Measurements from ENCODE around the gene FCAMR.

Gene FCAMR

DNA sequence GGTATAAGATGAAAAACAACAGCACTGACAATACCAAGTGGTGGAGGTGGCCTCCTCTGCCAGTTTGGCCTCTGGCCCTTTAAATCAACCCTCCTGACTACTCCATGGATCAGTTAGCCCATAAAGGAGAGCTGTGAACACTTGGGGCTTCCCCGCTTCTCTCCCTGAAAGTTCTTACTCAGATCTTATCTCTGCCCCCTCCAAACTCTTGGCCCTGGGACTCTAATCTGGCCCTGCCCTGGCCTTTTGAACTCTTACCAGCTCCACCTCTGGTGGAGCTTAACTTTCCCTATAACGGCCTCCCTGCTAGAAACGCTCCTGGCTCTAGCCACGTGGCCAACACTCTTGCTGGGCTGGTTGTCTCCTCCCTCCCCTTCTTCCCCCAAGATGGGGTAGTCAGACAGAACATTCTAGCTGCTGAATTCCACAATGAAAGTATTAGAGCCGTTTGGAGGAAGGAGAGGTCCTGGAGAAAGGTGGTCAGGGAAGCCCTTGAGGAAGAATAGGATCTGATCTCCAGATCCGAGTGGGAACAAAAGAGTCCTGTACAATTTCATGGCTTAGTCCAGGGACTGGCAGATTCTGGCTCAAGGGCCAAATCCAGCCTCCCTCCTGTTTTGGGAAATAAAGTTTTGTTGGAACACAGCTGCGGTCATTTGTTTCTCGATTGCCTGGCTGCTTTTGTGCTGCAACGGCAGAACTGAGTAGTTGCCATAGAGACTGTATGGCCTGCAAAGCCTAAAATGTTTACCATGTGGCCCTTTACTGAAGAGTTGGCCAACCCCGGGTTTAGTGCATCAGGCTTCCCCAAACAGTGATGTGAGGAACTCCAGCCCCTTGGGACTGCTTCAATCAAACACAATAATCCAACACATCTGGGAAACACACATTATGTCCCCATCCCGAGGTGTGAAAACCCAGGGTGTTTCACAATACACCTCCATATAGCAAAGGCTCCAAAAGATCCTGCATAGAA lies 14.5 kb downstream of the FCAMR start:
- DNase-seq = peak; percentile 42

DNA sequence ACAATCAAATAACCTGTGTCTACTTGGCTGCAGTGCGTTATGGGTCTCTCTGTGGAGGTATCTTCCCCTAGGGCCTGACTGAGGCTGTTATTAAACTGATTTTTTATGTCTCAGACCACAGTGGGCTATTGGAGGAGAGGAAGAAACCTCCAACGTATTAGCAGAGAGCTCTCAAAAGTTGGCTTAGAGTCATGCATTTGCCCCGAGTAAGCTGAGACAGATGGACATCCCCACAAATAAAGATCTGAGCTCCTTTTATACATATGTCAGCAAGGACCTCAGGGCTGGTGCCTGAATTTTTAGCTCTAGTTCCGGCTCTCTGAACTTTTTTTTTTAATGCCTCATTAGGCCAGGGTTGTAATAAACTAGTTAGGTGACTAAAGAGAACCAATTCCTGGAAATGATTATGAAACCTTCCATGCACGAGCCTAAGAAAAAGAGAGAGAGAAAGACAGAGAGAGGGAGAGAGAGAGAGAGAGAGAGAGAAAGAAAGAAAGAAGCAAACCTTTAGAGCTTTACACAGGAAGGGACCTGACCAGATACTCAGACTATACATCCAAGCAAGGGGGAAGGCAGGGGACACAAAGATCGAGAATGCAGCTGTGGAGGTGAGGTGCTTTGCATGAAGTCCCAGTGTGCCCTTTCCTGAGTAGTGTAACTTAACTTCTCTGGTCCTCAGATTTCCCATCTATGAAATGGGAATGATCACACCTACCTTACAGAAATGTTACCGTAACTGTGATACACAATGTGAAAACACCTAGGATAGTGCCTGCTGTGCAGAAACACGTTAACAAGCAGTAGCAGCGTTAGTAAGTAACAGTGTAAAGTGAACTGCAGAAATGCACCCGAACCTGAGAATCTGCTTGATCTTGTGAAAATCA lies 15.6 kb downstream of the FCAMR start:
- no peak for DNase-seq

DNA sequence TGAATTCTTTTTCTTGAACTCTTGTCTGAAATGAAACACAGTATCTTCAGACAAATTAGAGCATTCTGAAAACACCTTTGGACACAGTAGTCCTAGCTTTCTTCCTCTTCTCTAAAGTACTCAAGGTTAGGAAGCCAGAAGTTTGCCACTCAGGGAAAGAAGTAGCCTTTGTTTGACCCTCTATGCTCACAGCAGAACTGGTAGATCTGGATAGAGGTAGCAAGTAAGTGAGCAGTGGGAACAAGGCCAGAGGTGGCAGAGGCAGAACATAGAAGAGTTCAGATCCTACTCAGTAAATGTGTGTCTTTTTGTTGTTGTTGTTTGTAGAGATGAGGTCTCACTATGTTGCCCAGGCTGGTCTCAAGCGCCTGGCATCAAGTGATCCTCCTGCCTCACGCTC lies 16.6 kb downstream of the FCAMR start:
- no peak for DNase-seq

GRCh38 chr1:206953126-206953525 lies 17.1 kb downstream of the FCAMR start:
- DNase-seq = no peak

GRCh38 chr1:206952171-206952570 lies 18.1 kb downstream of the FCAMR start:
- no peak for DNase-seq

DNA sequence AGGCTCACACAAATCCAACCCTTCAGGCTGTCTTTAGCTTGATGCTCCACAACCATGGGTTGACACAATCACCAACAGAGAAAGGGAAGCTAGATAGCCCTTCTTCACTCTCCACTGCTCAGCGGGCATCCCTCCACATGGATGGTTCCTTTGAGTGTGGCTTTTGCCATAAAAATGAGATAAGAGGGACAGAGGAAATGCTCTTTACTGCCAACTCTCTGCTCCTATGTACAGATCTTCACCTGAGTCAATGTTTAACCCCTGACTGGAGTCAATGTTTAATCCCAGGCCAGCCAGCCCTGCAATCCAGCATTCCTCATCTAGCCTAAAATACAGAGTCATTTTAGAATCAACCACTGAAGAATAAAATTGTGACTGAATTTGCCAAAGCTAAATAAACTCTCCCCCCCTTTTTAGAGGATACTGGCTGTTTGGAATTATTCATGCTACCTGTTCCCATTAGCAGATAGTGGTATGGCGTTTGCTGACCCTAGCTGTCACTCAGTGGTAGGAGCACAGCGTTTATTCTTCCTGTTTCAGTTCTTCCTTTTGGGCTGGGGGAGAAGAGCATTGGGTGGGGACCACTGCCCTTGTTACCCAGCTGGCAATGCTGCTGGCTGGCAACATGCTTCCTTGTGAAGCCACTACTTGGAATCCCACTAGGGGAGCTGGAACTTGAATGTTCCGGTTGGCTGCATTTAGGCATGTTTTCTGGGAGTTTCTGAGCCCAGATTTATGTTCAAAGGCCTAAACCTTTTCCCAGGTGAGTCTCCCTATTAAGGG lies 18.8 kb downstream of the FCAMR start:
- DNase-seq = no peak

DNA sequence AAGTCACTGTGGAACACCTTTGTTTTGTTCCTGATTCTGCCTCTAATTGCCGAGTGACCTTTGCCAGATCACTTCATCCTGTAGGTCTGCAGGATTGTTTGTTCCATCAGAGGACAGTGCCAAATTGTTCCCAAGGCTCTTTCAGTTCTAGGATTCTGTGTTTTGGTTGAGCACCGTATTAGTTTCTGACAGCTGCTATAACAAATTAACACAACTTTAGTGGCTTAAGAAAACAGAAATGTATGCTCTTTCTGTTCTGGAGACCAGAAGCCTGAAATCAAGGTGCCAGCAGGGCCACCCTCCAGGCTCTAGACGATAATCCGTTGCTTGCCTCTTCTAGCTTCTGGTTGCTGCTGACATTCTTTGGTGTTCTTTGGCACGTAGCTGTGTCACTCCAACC lies 20.6 kb downstream of the FCAMR start:
- no peak for DNase-seq

DNA sequence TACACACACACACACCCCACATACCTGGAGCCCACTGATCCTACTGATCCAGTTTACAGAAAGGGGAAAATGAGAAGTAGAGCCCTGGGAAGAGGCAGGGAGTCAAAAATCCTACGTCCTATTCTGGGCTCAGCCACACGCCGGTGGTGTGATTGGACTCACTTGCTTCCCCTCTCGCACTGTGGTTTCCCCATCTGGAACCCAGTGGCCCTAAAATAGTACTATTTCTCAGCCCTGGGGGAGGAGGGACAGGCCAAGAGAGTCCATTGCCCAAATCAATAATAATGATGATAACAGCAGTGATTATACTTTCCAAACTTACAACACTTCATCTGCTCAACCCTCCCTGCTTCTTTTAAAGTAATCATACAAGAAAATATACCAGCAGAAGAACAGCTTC lies 21.1 kb downstream of the FCAMR start:
- no peak for DNase-seq

DNA sequence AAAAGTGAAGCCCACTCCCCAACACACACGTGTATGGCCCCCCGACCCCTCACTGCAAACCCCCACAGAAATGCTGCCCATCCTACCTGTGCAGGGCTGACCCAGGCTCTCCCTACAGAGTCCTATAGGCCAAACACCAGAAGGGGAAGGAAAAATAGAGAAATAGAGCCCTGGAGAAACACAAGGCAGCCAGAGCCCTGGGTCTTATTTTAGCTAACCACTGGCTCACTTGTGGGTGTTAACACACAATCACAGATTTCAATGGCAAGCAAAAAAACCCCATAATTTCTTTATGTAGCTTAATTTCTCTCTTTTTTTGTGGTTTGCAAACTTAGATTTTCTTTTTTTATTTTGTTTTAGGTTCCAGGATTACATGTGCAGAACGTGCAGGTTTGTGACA lies 23.0 kb downstream of the FCAMR start:
- DNase-seq = no peak

- DNase-seq = no peak
Measured at GRCh38 chr1:206946261-206946660, 24.0 kb downstream of the FCAMR start, which contains the start of gene PIGR. PIGR (minus strand) TSS chr1:206946466; CDS start chr1:206940531, 5,935 bp downstream.

GRCh38 chr1:206945779-206946178 lies 24.5 kb downstream of the FCAMR start:
- no peak for DNase-seq

GRCh38 chr1:206944703-206945102 lies 25.6 kb downstream of the FCAMR start:
- DNase-seq = no peak

DNA sequence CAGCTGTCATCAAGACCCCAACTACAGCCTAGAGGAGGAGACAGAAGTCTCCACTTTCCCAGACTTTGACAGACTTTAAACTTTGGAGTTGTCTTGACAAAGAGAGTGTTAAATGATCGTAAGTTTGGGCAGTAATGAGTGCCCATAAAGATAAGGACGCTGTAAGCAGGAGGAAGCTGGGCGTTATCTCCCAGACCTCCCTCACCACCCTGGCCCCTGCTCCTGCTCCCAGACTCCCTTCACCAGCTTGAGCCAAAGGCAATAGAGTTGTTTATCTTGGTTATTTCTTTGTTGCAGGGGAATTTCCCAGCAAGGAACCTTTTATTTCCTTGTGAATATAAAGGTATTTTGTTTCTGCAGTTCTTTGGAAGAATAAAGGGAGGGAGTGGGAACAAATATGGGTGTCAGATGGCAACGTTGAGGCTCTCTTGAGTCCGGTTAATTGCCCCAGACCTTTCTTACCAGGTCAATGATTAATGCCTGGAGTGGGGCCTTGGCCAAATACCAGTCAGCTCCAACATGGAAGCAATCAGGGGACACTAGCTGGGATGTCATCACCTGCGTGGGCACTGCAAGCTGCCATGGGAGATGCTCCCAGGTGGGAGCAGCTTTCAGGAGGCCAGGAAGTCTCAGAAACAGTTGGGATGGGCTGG lies 28.4 kb downstream of the FCAMR start:
- DNase-seq = no peak

DNA sequence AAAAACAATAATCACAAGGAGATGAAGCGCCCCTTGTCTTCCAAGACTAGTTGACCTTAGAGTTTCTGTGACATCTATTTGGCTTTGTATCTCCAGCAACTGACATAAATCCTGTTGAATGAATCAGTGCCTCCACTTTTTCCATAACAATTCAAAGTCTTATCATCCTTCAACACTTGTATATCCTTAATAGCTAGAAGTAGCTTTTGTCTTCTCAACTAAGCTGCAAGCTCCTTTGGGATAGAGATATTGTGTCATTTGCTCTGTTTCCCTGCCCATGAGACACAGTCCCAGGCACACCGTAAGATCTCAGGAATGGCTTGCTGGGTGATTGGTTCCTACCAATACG lies 29.7 kb downstream of the FCAMR start:
- no peak for DNase-seq

GRCh38 chr1:206939841-206940587 lies 30.2 kb downstream of the FCAMR start:
- DNase-seq = no peak

DNA sequence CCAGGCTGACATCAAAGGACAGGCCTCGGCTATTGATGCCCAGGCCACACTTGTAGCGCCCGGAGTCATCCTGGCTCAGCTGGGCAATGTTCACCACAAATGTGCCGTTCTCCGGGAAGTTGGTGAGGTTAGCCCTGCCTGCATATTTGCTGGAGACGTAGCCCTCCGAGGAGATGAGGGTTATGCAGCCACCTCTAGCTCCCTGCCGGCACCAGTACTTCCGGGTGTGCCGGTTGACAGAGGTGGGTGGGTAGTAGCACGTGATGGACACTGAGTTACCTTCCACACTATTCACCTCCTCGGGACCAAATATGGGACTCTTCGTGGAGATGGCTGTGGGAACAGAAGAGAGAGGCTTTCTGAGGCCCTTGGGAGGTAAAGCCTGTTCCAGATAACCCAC lies 31.1 kb downstream of the FCAMR start:
- no peak for DNase-seq

GRCh38 chr1:206937425-206937824 lies 32.8 kb downstream of the FCAMR start:
- no peak for DNase-seq

DNA sequence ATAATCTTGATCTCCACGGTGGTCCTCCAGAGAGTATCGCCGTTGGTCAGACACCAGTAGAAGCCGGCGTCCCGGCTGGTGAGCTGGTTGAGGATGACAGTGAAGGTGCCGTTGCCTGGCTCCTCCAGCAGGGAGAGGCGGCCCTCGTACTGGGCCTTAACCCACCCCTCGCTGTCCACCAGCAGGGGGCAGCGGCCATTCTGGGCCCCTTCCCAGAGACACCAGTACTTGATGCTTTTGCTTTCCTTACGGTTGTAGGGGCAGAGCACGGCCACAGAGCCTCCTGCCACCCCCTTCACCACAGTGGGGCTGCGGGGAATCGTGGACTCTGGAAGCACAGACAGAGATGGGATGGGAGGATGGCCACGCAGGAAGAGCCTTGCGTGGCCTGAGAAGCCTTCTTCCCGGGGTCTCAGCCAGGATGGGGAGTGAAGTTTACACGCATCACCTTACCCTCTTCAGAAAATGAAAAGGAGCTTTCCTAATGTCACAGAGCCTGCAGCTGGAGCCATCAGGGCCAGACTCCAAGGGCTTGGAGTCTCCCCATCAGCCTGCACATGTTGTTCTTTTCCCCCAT lies 34.7 kb downstream of the FCAMR start:
- DNase-seq = peak; percentile 15

- DNase-seq = no peak
Measured at GRCh38 chr1:206933333-206933945, 36.8 kb downstream of the FCAMR start.

DNA sequence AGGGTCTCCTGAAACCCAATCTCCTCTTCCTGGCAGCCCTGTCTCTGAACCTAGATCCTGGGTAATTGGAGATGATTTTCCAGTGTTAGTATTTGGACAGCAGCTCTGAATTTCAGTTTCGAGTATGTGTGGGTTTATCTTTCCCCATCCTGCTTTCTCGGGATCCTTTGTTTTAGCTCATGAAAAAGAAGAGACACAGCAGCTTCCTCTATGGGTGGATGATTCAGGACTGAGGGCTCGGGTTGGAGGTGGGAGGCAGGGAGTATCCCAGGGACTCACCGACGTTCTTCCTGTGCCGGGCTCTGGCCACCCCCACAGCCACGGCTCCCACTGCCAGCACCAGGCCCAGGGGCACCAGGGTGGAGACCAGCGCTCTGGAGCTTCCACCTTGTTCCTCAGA lies 38.1 kb downstream of the FCAMR start:
- no peak for DNase-seq

DNA sequence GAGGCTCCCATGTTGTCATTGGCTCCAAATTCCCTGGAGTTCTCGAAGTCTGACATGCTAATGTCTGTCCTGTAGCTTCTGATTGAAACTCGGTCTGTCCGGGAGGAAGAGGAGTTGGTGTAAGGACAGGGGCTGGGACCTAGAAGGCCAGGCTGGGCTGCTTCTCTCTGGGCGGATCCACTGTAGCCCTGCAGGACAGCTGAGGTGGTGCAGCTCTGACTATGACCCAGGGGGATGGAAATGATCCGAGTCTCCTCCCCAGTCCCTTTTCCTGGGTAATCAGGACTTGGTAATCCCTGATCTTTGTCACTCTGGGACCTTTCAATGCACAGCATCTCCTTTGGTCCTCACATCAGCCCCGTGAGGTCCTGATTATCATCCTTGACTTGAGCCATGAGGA lies 38.6 kb downstream of the FCAMR start:
- no peak for DNase-seq

Data from fibroblast of skin of right biceps (primary cell).